IPS-NIHi7 (cell line): ENCODE data around the gene ZSCAN29.

ENCODE experiments used
- DNase-seq: peaks from one replicate; pipeline ENCODE4 v3.0.0; 2012; ENCODE audit warnings: mixed read lengths; ENCODE audit errors: extremely low spot score

Gene ZSCAN29

DNA sequence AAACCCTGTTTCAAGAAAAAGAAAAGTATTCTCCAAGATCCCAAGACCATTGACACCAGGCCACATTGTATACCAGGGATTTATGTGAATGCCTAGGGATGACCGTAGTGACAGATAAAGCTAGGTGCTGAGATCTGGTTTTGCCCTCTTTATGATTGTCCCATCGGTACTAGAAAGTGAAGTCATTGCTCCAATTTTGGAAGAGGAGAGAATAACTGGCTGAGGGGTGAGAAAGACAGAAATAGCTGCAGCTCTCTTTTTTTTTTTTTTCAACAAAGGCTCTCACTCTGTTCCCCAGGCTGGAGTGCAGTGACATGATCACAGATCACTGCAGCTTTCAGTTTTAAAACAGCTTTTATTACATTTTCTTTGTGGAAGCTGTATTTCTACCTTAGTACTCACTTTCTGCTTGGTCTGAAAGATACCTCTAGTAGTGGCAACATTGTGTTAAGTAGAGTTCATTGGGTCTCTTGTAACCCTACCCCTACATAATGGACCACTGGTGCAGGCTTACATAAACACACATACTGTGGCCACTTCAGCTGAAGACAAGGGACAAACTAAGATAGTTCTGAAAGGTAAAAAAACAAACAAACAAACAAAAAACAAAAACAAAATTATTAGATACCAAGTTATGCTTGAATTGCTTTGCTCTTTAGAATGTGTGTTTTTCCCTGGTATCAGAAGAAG is 18.0 kb downstream of the ZSCAN29 start:
- no peak for DNase-seq

DNA sequence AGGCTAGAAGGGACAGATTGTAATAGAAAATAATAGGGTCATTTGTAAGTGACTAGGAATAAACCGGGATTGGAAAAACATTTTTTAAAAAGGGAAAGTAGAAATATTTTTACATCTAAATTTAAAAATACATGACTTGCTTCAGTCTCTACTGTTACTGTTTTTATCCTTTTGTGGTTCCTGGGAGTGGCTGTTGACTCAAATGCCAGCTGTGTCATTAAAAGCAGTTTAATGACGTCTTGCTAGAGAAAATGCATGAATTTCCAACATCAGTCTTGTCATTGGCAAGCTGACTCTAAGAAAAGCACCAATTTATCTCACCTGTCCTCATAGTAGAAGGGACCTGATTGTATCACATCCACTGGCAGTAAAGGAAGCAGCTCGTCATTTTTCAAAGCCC is 23.7 kb downstream of the ZSCAN29 start:
- no peak for DNase-seq

DNA sequence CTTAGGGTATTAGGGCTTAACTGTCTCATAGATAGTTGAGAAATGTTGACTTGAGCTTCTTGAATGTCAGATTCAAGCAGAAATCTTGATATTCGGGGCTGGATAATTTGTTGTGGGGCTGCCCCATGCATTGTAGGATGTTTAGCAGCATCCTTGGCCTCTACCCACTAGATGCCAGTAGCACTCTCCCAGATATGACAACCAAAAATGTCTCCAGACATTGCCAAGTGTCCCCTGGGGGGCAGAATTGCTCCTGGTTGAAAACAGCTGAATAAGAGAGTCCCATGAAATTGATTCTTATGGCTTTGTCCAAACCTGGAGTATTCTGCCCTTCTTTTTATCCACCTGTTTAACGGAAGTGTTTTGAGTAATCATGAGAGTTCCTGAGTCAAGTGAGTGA is 24.5 kb downstream of the ZSCAN29 start:
- DNase-seq: no peak

DNA sequence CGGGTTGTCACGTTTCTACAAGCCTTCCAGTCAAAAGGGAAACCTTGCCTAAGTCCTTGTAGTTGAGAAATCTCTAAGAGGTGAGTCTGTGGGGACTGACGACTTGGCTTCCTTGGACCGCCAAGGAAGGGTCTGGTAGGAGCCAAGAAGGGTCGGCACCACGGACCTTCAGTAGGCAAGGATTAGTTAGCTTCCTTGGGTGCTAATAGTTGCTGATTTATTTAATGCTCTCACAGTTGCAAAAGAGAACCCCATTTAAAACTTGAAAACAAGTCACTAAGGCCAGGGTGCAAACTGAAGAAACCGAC is 40.1 kb downstream of the ZSCAN29 start:
- DNase-seq: no peak

DNA sequence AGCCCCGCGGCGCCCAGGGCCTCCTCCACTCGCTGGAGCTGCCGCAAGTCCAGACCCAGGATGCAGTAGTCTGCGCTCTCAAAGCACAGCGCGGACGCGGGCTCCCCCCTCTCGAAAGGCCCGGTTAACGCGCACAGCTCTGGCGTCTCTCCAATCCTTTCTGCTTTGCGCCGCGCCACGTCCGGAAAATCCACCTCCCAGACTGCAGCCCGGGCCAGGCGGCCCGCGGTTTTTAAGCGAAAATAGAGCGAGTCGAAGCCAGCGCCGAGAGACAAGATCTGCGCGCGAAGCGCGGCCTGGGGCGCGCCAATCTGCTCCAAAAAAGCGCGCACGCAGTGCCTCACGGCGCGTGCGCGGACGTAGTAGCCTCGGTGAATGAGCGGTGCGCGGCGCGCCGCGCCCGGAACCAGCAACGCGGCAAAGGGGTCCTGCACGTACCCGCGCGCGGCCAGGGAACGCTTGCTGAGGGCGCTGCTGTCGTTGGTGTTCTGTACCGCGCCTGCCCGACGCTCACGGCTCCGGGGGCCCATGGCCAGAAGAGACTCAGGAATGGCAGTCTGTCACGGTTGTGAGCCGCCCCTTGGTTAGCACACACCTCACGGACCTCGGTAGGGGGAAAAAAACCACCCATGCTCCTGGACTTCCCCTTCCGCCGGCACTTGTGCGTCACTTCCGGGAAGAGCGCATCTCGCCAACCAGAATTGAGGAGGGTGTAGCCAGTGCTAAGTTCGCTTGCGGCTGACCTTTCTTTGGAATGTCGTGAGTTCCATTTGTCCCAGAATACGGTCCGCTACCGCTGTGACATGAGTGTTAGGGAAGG is 40.7 kb downstream of the ZSCAN29 start, which contains the start of gene LCMT2:
TSS of gene LCMT2 (minus strand) at position 614 of the 820 bp plus-strand sequence. CDS start at position 530, 84 bp downstream.
- DNase-seq: peak; percentile 94

DNA sequence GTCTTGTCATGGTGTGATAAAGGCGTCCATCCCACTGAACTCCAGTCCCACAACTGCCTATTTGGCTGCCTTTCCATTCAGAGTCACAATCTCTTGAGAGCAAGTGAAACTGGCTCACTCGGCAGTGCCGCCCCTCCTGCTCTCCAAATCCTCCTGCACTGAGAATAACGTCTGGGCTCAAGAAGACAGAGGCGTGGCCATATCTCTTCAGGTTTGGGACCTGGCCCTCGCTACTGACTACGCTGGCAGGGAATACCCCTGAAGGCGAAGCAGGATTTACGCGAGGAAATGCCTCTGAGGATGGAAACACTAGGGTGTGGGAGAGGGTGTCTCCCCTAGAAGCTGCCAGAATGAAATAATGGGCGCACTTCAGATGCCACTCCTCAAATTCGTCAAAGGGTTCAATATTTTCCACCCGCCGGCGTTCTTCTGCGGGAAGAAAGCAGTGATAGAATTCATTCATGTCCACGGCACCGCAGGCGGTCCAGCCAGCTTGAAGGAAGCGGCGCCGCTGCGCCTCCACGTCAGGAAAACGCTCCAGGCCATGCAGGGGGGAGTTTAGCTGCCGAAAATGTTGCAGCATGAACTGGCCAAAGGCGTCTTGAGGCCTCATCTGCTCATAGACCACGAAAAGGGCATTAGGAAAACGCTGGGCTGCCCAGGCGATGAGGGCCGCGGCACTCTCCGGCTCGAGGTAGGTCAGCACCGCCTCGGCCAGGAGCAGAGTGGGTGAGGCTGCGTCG is 41.5 kb downstream of the ZSCAN29 start:
- DNase-seq: peak; percentile 45

DNA sequence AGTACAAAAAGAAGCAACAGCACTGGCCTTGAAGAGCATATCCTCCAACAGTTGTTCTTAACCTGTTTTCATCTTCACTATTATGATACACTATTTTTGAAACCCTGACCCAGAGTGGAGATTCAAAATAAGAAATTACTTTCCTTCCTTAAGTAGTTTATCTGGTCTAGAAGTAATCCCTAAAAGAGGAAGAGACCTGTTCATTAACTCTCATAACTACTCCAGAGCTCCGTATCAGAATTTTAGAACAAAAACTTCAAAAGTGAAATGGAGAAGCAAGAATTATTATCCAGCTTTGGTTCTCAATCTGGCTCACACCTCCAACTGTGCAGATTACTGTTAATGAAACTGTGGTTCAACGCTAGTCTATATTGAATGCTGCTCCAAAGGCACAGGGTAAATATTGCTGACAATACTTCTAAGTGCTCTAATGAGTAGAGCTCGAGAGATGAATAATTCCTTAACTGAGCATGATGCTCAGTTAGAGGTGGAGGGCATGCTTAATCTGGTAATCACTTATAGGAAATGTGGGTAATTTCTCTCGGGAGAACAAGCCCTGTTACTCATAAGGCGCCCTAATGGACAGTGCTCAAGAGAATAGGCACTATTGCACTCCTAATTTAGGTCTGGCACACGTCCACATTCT is 45.7 kb downstream of the ZSCAN29 start:
- DNase-seq: no peak

DNA sequence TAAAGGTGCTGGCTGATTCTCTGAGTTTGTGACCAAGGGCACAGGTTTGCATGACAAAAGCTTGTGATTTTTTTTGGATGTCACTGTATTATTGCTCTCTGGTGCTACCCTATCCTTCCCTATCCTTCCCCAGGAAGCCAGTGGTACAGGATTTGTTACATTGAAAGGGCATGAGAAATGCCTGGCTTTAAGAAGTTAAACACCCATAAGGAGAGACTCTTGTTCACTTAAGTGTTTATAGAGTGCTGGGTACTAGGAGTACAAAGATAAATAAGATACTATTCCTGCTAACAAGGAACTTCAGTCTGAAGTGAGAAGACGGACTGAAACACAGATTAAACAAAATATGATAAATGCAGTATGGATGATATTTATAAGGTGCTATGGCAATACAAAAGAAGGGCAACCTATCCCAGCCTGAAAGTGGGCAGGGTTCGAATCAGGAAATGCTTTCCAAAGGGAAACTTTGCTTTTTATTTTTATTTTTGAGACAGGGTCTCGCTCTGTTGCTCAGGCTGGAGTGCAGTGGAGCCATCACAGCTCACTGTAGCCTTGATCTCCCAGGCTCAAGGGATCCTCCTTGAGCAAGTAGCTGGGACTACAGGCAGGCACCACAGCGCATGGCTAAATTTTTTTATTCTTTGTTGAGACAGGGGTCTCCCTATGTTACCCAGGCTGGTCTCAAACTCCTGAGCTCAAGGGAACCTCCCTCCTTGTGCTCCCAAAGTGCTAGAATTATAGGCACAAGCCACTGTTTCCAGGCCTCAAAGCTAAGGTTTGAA is 51.7 kb downstream of the ZSCAN29 start:
- DNase-seq: no peak

DNA sequence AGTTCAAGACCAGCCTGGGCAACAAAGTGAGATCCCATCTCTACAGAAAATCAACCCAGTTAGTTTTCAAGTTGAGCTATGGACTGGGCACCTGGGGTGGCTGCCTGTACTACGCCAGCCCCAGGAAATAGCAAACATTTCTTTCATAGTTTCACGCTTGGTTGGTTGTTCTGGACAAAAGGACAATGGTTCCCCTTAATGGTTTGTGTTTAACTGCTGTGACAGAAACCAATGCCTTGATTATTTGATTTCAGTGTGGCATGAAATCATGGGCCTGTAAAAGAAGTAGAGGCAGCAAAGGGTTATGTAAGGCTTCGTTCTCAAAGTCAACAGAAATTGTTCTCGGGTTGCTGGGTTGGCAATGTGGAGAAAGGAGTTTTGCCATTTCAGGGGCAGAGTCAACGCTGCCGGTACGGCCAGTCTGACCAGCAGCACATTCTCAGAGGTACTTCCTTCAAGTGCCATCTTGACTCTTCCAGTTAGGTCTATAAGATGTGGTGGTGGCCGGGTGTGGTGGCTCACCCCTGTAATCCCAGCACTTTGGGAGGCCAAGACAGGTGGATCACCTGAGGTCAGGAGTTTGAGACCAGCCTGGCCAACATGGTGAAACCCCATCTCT is 53.2 kb downstream of the ZSCAN29 start:
- no peak for DNase-seq

DNA sequence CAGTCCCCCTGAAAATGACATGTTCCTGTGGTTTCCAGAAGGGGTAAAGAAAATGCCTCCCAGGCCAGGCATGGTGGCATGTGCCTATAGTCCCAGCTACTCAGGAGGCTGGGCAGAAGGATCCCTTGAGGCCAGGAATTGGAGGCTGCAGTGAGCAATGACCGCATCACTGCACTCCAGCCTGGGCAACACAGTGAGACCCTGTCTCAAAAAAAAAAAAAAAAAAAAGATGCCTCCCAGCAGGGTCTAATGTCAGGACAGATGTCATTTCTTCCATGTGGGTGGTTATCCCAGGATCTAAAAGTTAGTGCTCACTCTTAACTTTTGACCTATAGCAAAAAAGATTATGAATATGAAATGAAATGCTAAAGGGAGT is 53.9 kb downstream of the ZSCAN29 start:
- DNase-seq: no peak

DNA sequence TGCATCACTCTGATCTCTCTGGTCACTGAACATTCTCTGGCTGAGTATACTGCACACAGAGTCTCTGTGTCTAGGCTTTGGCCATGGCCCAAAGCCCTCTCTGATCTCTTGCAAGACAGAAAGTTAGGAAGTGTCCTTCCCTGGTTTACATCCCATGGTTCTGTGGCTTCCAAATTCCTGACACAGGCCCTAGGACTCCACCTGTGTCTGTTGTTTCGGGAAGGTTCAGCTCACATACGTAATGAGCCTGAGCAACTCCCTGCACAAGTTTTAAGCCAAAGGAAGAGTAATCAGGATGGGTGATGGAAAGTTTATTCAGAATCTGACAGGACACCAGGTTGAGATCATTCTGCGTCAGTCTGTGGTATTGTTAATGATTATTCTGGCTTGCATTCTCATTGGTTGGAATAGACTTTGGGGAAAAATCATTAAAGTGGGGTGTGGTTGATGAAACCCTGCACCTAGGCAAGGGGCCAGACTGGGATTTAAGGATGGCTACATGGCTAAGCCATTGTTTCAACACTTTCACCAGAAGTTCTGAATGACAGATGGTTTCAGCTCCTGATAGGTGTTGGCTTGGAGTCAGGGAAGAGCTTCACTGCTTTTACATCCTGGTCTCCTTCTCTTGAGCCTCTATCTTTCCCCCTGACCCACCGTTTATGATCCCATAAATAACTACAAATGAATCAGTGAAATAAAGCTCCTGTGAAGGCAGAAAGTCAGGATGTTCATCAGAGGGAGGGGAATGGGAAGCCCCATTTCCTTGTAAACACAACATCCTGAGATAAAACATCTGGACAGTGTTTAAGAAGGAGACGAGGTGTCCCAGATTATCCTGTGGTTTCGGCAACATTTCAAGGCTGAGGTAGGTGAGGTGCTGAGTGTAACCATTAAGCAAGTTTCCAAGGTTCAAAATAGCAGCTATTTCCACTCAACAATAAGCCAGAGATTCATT is 54.5 kb downstream of the ZSCAN29 start:
- DNase-seq: no peak

DNA sequence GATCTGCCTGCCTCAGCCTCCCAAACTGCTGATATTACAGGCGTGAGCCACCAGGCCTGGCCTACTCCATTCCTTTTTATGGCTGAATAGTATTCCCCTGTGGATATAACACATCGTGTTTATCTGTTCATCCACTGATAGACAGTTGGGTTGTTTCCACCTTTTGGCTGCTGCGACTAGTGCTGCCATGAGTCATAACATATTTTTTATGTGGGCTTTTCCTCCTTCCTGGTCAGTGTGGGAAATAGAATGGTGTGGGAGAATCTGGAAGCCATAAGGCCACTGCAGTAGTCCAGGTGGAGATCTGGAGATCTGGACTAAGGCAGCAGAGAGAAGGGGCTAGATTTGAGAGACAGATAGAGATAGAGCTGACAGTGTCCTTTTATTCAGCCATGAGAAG is 56.7 kb downstream of the ZSCAN29 start:
- no peak for DNase-seq

DNA sequence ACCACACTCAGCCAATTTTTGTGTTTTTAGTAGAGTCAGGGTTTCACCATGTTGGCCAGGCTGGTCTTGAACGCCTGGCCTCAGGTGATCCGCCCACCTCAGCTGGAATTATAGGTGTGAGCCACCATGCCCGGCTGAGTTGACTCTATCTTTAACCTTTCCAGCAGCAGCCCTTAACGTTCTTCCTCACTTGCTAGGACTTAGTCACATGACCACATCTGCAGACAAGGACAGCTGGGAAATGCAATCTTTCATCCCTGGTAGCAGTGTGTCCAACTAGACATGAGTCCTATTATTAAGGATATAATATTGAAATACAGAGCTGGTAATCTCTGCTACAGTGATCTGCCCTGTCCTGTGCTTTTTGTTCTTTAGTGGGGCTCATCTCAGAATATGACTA is 58.5 kb downstream of the ZSCAN29 start:
- DNase-seq: no peak
